ENCODE measurements around the gene TRAPPC3L.

The TRAPPC3L gene

GRCh38 chr6:116529466-116530290 lies 15.8 kb downstream of the TRAPPC3L start:
- TF ChIP-seq PPARA (CRISPR knock-in tag; IDR thresholded peaks at IDR 0.05; ENCODE audit: borderline replicate concordance) (no peak), ZNF8 (CRISPR knock-in tag; IDR thresholded peaks at IDR 0.05) (no peak), ESRRG (CRISPR knock-in tag; IDR thresholded peaks at IDR 0.05) (no peak), CSDC2 (CRISPR knock-in tag; IDR thresholded peaks at IDR 0.05) (no peak), ZFP30 (CRISPR knock-in tag; IDR thresholded peaks at IDR 0.05) (no peak), ZC3H10 (CRISPR knock-in tag; IDR thresholded peaks at IDR 0.05) (no peak), RARB (CRISPR knock-in tag; IDR thresholded peaks at IDR 0.05) (no peak), ZNF70 (CRISPR knock-in tag; IDR thresholded peaks at IDR 0.05) (no peak), BACH2 (CRISPR knock-in tag; IDR thresholded peaks at IDR 0.05; ENCODE audit: borderline replicate concordance) (no peak), POU6F1 (CRISPR knock-in tag; IDR thresholded peaks at IDR 0.05; ENCODE audit: borderline replicate concordance, low read depth) (no peak), OSR1 (CRISPR knock-in tag; IDR thresholded peaks at IDR 0.05) (no peak), ARNTL (CRISPR knock-in tag; IDR thresholded peaks at IDR 0.05; ENCODE audit: borderline replicate concordance, low read depth) (no peak), TCF4 (CRISPR knock-in tag; IDR thresholded peaks at IDR 0.05; ENCODE audit: borderline replicate concordance) (no peak), TSHZ2 (CRISPR knock-in tag; IDR thresholded peaks at IDR 0.05) (no peak), ZNF565 (CRISPR knock-in tag; conservative IDR thresholded peaks at IDR 0.05; ENCODE audit: low read depth) (no peak), ZFP3 (CRISPR knock-in tag; IDR thresholded peaks at IDR 0.05) (no peak)
- no peak for ATAC-seq

GRCh38 chr6:116528780-116529179 lies 16.7 kb downstream of the TRAPPC3L start:
- TF ChIP-seq CSDC2 (CRISPR knock-in tag; IDR thresholded peaks at IDR 0.05): no peak
- ATAC-seq: peak; percentile 75

- no peak for ATAC-seq
- TF ChIP-seq ZNF8 (CRISPR knock-in tag; IDR thresholded peaks at IDR 0.05): no peak
- no peak for TF ChIP-seq RARB (CRISPR knock-in tag; IDR thresholded peaks at IDR 0.05)
- TF ChIP-seq CREB5 (CRISPR knock-in tag; IDR thresholded peaks at IDR 0.05; ENCODE audit: low read depth): no peak
- no peak for TF ChIP-seq SNAI2 (CRISPR knock-in tag; IDR thresholded peaks at IDR 0.05)
- TF ChIP-seq ZFP30 (CRISPR knock-in tag; IDR thresholded peaks at IDR 0.05): no peak
- TF ChIP-seq ZC3H10 (CRISPR knock-in tag; IDR thresholded peaks at IDR 0.05): no peak
- TF ChIP-seq CSRNP3 (CRISPR knock-in tag; IDR thresholded peaks at IDR 0.05): no peak
Measured at GRCh38 chr6:116528133-116528532, 17.4 kb downstream of the TRAPPC3L start.

- TF ChIP-seq ZFP3 (CRISPR knock-in tag; IDR thresholded peaks at IDR 0.05): no peak
- TF ChIP-seq ZNF565 (CRISPR knock-in tag; conservative IDR thresholded peaks at IDR 0.05; ENCODE audit: low read depth): no peak
- TF ChIP-seq TOX (CRISPR knock-in tag; IDR thresholded peaks at IDR 0.05; ENCODE audit: borderline replicate concordance): no peak
- TF ChIP-seq PPARA (CRISPR knock-in tag; IDR thresholded peaks at IDR 0.05; ENCODE audit: borderline replicate concordance): no peak
- TF ChIP-seq ZNF8 (CRISPR knock-in tag; IDR thresholded peaks at IDR 0.05): no peak
- no peak for TF ChIP-seq CSDC2 (CRISPR knock-in tag; IDR thresholded peaks at IDR 0.05)
- TF ChIP-seq PATZ1 (CRISPR knock-in tag; IDR thresholded peaks at IDR 0.05; ENCODE audit: borderline replicate concordance): no peak
- no peak for ATAC-seq
Measured at GRCh38 chr6:116524236-116524635, 21.2 kb downstream of the TRAPPC3L start.
